ENCODE measurements around the gene GARIN6. TPM values are rescaled to one million over a fixed set of nuclear protein-coding genes. Genes with fewer than 3 reads are reported as not detected.
"Not testable (repeated sequence)": the region's sequence is repeated elsewhere in the genome, so short reads cannot be mapped to it uniquely, and the experiment has no call there.

Gene GARIN6
- total and polyA plus RNA-seq, 2 donors (not counting 1 experiment from before 2014, with no cell fraction given): not detected

- Histone ChIP-seq H3K4me3 (replicated peaks in 1 of 4; ENCODE audit: control extremely low read depth in 1 of 4, insufficient read depth in 1 of 4, low read depth in 3 of 4, low read length in 4 of 4) (no peak overlapping the region), H4K20me1 (ENCODE audit: control insufficient read depth, extremely low read depth, insufficient read depth, low read length) (no peaks in the 10 kb centered on the region), H3K9me3 (ENCODE audit: control insufficient read depth, insufficient read depth, low read depth, low read length) (no peaks in the 10 kb centered on the region), H3K4me2 (ENCODE audit: extremely low read depth, insufficient read depth, low read length) (no peak overlapping the region), H3K9ac (ENCODE audit: insufficient read depth, low read length) (no peak overlapping the region), H3K79me2 (ENCODE audit: control insufficient read depth, insufficient read depth, low read length) (no peaks in the 10 kb centered on the region), H2AFZ (ENCODE audit: low read length) (no peak overlapping the region), H3K4me1 (ENCODE audit: control insufficient read depth, extremely low read depth, insufficient read depth, low read length) (no peaks in the 10 kb centered on the region), H3K27ac (ENCODE audit: insufficient read depth, low read length) (no peak overlapping the region), H3K36me3 (ENCODE audit: control insufficient read depth, insufficient read depth, low read length) (no peaks in the 10 kb centered on the region), H3K27me3 (ENCODE audit: control insufficient read depth, insufficient read depth, low read length) (no peaks in the 10 kb centered on the region)
- DNase-seq (ENCODE audit: low read depth in 2 of 2): peak in 1 of 2 donors; percentile 58
- TF ChIP-seq EZH2 (IDR thresholded peaks at IDR 0.05; ENCODE audit: low read length, missing control alignments): no peak
- no peak for TF ChIP-seq CTCF (conservative IDR thresholded peaks at IDR 0.05 in 1 of 2, IDR thresholded peaks at IDR 0.05 in 1 of 2; ENCODE audit: low read depth in 1 of 2, low read length in 2 of 2)
These were observed 28.9 kb upstream of the GARIN6 start for GRCh38 chr12:99618657-99619056.

DNA sequence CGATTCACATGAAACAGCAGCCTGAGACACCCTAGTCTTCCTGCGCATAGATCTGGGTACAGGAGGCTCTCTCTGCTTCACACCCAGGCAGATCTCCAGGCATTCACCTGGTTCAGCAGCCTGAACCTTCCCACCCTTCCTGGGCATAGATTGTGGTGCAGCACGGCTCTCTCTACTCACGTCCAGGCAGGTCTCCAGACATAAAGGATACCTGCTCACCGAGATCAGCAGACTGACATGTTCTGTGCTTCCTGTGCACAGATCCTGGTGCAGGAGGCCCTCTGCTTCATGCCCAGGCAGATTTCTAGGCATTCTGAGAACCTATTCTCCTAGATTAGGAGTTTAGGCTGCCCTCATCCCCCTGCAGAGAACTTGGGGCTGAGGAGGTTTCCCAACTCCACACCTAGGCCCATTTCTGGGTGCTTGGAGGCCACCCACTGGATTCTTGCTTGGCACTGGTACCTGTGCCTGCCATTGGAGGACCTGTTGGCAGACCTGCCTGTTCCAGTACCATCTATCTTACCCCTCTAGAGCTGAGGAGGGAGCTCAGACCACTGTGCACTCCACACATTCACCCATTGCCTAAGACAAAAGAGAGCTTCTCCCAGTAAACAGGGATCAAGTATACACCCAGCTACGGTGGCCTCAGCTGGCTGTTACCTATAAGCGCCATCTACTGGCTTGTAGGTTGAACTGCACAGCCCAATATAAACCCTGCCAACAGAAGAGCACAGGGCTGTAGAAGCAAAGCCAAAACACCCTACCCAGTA lies 28.0 kb upstream of the GARIN6 start:
- H3K4me2 ChIP-seq (ENCODE audit: extremely low read depth, insufficient read depth, low read length): no peak overlapping the region
- no peak overlapping the region for H3K4me3 ChIP-seq (replicated peaks in 1 of 4; ENCODE audit: control extremely low read depth in 1 of 4, insufficient read depth in 1 of 4, low read depth in 3 of 4, low read length in 4 of 4)
- no peaks in the 10 kb centered on the region for H3K36me3 ChIP-seq (ENCODE audit: control insufficient read depth, insufficient read depth, low read length)
- no peak overlapping the region for H3K27ac ChIP-seq (ENCODE audit: insufficient read depth, low read length)
- H3K27me3 ChIP-seq (ENCODE audit: control insufficient read depth, insufficient read depth, low read length): no peaks in the 10 kb centered on the region
- peak; percentile 39 to 40 for DNase-seq (ENCODE audit: low read depth in 2 of 2)
- H3K79me2 ChIP-seq (ENCODE audit: control insufficient read depth, insufficient read depth, low read length): no peaks in the 10 kb centered on the region
- peak in 1 of 2 donors; percentile 70 for TF ChIP-seq CTCF (conservative IDR thresholded peaks at IDR 0.05 in 1 of 2, IDR thresholded peaks at IDR 0.05 in 1 of 2; ENCODE audit: low read depth in 1 of 2, low read length in 2 of 2)
- TF ChIP-seq EZH2 (IDR thresholded peaks at IDR 0.05; ENCODE audit: low read length, missing control alignments): no peak
- no peaks in the 10 kb centered on the region for H4K20me1 ChIP-seq (ENCODE audit: control insufficient read depth, extremely low read depth, insufficient read depth, low read length)
- H2AFZ ChIP-seq (ENCODE audit: low read length): no peak overlapping the region
- no peaks in the 10 kb centered on the region for H3K4me1 ChIP-seq (ENCODE audit: control insufficient read depth, extremely low read depth, insufficient read depth, low read length)
- H3K9me3 ChIP-seq (ENCODE audit: control insufficient read depth, insufficient read depth, low read depth, low read length): no peaks in the 10 kb centered on the region
- no peak overlapping the region for H3K9ac ChIP-seq (ENCODE audit: insufficient read depth, low read length)

DNA sequence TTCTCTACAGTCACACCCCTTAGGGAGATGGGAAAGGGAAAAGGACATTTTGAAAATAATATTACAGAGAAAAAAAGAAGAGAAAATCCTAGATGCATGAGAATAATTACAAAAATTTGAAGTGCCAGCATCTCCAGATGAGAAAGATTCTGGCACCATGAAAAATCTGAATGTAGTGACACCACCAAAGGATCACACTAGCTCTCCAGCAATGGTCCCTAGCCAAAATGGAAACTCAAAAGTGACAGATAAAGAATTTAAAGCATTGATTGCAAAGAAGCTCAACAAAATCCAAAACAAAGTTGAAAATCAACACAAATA lies 27.4 kb upstream of the GARIN6 start:
- H2AFZ ChIP-seq (ENCODE audit: low read length): no peak overlapping the region
- DNase-seq (ENCODE audit: low read depth in 2 of 2): no peak
- H3K9me3 ChIP-seq (ENCODE audit: control insufficient read depth, insufficient read depth, low read depth, low read length): no peaks in the 10 kb centered on the region
- no peaks in the 10 kb centered on the region for H3K79me2 ChIP-seq (ENCODE audit: control insufficient read depth, insufficient read depth, low read length)
- H3K4me3 ChIP-seq (replicated peaks in 1 of 4; ENCODE audit: control extremely low read depth in 1 of 4, insufficient read depth in 1 of 4, low read depth in 3 of 4, low read length in 4 of 4): no peak overlapping the region
- no peaks in the 10 kb centered on the region for H3K27me3 ChIP-seq (ENCODE audit: control insufficient read depth, insufficient read depth, low read length)
- no peaks in the 10 kb centered on the region for H3K36me3 ChIP-seq (ENCODE audit: control insufficient read depth, insufficient read depth, low read length)
- TF ChIP-seq CTCF (conservative IDR thresholded peaks at IDR 0.05 in 1 of 2, IDR thresholded peaks at IDR 0.05 in 1 of 2; ENCODE audit: low read depth in 1 of 2, low read length in 2 of 2) (no peak), EZH2 (IDR thresholded peaks at IDR 0.05; ENCODE audit: low read length, missing control alignments) (no peak)
- H3K27ac ChIP-seq (ENCODE audit: insufficient read depth, low read length): no peak overlapping the region
- no peaks in the 10 kb centered on the region for H4K20me1 ChIP-seq (ENCODE audit: control insufficient read depth, extremely low read depth, insufficient read depth, low read length)
- no peaks in the 10 kb centered on the region for H3K4me1 ChIP-seq (ENCODE audit: control insufficient read depth, extremely low read depth, insufficient read depth, low read length)
- no peak overlapping the region for H3K9ac ChIP-seq (ENCODE audit: insufficient read depth, low read length)
- H3K4me2 ChIP-seq (ENCODE audit: extremely low read depth, insufficient read depth, low read length): no peak overlapping the region

- not testable (repeated sequence) for H3K4me1 ChIP-seq (ENCODE audit: control insufficient read depth, extremely low read depth, insufficient read depth, low read length)
- DNase-seq (ENCODE audit: low read depth in 2 of 2): peak in 1 of 2 donors; percentile 7
These were observed 23.0 kb upstream of the GARIN6 start for GRCh38 chr12:99624591-99624990.

More at GRCh38 chr12:99624591-99624990, 23.0 kb upstream of the GARIN6 start:
- H3K4me2 ChIP-seq (ENCODE audit: extremely low read depth, insufficient read depth, low read length); H3K27me3 ChIP-seq (ENCODE audit: control insufficient read depth, insufficient read depth, low read length); H3K79me2 ChIP-seq (ENCODE audit: control insufficient read depth, insufficient read depth, low read length); H3K9ac ChIP-seq (ENCODE audit: insufficient read depth, low read length); H2AFZ ChIP-seq (ENCODE audit: low read length); H3K9me3 ChIP-seq (ENCODE audit: control insufficient read depth, insufficient read depth, low read depth, low read length); H4K20me1 ChIP-seq (ENCODE audit: control insufficient read depth, extremely low read depth, insufficient read depth, low read length); H3K27ac ChIP-seq (ENCODE audit: insufficient read depth, low read length); H3K4me3 ChIP-seq (replicated peaks in 1 of 4; ENCODE audit: control extremely low read depth in 1 of 4, insufficient read depth in 1 of 4, low read depth in 3 of 4, low read length in 4 of 4); H3K36me3 ChIP-seq (ENCODE audit: control insufficient read depth, insufficient read depth, low read length): not testable (repeated sequence)
